GOT3 (cell line): Measurements from ENCODE around the gene CDC42EP4.
"Not testable (repeated sequence)": the region's sequence is repeated elsewhere in the genome, so short reads cannot be mapped to it uniquely, and the experiment has no call there.

Source experiments
- DNase-seq: peaks from one replicate; lab custom pipeline; 2025; ENCODE audit warnings: mixed read lengths; lab: John Stamatoyannopoulos, UW

CDC42EP4 gene

DNA sequence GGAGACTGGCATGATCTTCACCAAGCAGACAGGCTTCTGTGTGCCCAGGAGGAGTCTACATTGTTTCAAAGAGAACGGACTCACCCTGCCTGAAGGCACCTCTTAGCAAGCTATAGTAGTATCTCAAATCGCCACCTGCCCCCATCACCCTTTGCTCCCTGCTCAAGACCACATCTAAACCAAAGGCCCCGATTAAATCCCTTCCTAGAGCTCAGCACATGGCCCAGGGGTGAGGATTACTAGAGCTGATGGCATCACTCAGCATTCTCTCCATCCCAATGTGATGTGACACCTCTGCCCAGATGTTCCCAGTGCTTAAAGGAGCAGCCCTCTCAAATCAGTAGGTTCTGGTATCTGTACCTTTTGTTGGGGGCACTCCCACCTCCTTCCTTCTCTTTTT is 8.0 kb upstream of the CDC42EP4 start:
- no peak for DNase-seq

DNA sequence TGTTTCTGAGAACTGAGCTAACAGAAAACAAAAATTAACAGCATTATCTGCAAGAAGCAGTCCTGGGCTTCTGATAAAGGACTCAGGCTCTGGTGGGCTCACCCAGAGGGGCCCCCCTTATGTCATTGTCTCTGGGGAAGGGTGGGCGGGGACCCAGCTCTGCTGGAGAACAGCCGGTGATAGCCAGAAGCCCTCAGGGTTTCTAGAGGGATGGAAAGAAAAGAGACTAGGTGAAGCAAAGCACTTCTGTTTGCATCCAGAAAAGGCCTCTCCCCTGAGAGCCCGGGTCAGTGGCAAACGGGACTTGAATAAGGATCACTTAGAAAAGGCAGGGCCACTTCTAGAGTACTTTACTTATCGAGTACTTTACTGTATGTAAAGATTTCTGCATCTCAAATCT is 7.0 kb upstream of the CDC42EP4 start:
- no peak for DNase-seq

DNA sequence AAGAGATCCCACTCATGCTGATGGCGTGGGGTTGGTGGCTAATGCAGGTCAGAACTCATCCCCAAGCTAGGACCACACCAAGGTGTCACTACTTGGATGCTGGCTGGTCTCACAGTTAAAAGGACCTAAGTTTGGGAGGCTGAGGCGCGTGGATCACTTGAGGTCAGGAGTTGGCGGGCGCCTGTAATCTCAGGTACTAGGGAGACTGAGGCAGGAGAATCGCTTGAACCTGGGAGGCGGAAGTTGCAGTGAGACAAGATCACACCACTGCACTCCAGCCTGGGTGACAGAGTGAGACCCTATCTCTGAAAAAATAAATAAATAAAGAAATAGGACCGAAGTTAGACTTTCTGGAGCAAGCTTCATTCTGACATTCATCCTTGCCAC is 6.6 kb upstream of the CDC42EP4 start:
- DNase-seq = no peak

DNA sequence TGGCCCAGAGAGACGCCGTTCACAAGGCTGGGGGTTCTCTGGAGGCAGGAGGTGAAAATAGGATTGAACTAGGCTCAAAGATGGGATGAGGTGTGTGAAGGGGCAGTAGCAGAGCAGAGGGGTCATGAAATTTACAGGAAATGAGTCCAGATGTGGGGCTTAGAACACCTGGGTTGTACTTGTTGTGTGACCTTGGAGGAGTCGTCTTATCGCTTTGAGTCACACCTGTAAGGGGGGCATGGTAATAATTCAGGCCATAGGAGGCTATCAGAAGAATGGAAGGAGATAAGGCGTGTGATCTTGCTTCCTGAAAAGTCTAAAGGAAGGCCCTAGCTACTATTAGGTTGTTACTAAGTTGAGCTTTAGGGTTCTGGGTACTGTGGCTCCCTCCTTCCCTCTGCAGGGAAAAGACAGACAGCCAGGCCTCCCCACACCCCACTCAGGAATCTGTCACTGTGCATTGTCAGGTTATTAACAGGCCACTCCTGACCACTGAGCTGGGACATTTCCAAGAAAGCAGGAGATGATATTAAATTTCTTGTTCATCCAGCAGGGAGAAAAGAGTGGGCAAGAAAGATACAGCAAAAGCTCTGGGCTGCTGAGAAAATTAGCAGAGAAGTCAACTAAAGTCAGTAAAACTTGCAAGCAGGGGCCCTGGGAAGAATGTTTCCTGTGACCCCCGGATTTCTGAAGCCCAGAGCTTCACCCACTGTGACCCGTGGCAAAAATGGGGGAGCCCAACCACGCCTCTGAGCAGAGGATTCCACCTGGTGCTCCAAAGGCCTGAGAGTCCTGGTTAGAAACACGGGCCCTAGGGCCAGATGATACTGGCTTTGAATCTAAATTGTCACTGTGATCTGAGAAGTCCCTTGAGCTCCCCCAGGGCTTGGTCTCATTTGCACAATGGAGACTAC is 6.0 kb upstream of the CDC42EP4 start:
- no peak for DNase-seq

DNA sequence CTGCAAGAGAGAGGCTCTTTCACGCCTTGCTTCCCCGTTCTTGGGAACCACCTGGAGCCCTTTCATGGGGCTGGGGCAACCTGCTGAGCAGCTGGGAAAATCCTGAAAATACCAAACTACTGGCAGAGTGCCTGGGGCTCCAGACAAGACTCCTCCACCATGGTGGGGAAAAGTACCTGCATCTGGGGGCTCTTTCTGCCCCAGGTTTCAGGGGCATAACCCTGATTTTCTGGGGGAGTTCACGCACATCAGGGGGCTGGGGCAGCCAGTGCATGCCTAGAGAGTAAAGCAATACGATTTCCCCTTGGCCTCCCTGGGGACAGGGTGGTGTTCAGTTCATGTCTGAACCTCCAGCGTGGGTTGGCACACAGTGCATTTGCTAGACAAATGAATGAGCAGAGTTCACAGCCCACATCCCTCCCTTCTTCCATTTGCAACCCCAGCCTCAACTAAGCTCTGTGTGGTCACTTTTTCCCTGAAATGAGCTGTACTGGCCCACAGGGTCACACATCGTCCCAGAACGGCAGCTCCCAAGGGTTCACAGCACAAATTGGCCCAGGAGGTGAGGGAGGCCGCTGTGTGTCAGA is 5.2 kb upstream of the CDC42EP4 start:
- DNase-seq = no peak

DNA sequence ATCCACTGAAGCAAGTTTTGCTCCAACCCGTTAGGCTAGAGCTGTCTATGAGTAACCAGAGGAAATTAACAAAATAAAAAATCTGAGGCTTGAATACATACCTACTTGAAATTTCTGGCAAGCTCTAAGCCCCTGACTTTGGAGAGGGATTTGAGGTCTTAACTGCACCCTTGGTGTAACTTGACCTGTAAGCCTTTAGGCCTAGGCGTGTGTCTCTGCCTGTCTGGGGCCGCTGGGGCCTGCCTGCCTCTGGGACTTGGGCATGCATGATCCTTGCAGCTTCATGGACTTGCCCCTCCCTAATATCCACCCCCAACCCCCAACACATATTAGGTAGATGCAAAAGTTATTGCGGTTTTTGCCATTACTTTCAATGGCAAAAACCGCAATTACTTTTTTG is 3.7 kb upstream of the CDC42EP4 start:
- DNase-seq = no peak

DNA sequence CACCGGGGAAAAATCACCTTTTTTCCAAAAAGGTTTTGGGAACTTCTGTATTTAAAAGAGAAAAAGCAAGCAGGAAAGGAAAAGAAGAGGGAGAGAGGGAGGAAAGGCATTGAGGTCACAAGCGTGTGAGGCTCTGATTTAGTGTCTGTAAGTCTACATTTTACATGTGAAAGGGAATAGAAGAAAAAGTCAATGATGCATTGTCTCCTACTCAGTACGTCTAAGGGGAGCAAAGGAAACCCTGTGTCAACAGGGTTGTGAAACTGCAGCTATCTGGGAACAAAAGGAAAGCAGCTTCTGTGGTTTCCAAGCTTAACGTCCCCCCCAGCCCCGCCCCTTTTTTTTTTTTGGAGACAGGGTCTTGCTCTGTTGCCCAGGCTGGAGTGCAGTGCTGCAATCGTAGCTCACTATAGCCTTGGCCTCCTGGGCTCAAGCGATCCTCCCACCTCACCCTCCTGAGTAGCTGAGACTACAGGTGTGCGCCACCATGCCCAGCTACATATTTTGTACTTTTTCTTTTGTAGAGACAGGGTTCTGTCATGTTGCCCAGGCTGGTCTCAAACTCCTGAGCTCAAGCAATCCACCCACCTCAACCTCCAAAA is 1.8 kb upstream of the CDC42EP4 start:
- no peak for DNase-seq

DNA sequence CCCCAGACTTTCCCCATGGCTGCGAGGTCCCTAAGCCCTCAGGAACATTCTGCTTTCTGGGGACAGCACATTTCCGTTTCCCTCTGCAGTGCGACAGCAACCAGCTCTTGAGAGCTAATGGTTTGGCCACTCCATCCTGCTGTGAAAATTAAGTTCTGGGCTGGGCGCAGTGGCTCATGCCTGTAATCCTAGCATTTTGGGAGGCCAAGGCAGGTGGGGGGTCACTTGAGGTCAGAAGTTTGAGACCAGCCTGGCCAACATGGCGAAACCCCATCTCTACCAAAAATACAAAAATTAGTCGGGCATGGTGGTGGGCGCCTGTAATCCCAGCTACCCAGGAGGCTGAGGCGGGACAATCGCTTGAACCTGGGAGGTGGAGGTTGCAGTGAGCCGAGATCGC is 1.1 kb upstream of the CDC42EP4 start:
- not testable (repeated sequence) for DNase-seq

DNA sequence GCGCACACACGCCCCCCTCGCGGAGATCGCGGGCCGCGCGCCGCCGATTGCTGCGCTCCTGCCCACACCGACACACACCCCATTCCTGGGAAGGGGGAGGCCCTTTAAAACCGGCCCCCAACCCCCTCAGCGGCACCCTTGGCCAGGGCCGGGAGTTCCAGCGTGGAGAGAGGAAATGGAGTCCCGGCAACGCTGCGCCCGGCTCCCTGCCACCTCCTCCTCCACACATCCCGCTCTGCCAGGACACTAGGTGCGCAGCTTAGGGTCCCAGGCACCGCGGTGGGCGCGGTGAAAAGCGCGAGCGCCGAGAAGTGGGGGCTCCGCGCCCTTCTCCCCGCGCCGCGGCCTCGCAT is 397 bp downstream of the CDC42EP4 start:
- DNase-seq = no peak

DNA sequence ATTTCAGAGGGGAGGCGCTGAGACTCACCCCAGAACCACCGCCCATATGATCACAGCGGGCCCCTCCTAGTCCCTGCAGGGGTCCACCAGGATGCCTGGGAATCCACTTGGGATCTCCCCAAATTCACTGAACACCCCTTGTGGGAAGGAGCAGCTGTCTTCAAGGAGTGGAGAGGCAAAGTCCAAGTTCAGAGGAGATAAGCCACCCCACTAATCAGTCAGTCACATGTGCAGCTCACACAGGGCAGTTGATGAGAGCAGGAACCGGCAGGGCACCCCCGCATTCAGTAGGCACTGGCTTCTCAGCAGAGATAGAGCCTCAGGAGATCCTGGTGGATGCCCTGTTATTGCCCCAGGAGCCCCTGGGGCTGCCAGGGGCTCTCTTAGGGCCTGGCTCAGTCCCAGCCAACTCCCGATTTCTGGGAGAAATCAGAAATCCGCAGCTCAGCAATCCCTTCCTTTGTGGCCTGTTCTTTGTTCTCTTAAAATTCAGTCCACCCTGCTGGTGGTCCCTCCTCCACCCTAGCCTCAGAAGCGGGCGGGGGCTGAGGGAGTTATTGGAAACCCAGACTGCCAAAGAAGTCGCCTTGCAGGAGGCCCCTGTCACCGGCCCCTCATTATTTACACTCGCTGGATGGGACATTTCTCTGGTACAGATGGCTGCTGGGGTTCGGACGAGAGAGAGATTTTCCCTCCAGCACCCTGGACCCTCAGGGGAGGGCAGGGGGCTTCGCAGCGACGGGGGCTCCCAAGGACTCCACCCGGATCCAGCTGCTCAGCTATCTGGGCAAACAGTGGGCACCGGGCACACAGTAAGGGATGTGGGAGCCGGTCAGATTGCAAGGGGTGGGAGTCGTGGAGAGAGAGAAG is 1.8 kb downstream of the CDC42EP4 start:
- DNase-seq = no peak

DNA sequence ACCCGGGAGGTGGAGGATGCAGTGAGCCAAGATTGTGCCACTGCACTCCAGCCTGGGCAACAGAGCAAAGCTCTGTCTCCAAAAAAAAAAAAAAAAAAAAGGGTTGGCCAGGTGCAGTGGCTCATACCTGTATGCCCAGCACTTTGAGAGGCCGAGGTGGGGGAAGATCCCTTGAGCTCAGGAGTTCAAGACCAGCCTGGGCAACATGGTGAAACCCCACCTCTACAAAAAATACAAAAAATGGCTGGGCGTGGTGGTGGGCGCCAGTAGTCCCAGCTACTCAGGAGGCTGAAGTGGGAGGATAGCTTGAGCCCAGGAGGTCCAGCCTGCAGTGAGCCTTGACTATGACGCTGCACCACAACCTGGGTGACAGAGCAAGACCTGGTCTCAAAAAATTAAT is 2.8 kb downstream of the CDC42EP4 start:
- not testable (repeated sequence) for DNase-seq

DNA sequence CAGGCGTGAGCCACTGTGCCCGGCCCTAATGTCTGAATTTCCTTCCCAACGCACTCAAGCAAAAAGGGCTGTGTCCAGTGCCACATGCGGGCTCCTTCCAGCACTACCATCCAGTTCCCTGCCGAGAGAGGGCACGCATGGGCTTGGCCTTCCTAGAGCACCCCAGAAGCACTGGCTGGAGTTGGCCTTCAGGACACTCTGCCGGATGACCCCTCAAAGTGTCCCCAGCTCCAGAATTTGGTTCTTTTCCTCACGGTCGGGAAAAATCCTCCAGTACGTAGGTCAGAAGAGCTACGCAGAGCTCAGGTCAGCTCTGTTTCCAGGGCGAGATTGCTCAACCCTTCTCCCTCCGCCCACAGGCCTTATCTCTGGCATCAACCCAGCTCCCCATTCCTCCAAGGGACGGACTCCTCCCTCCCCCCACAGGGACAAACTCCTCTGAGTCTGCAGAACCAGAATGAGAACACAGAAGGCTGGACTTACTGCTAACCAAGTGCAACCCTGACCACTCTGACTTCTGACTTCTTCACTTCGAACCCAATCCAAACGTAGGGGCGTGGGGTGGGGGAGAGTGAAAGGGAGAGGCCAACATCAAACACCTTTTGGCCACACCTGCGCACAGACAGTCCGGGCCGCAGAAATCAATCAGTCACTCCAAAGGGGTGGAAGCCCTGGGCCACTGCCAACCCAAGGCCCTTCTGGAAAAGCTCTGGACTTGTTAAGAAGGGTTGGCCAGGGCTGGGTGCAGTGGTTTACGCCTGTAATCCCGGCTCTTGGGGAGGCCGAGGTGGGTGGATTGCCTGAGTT is 3.6 kb downstream of the CDC42EP4 start:
- no peak for DNase-seq

DNA sequence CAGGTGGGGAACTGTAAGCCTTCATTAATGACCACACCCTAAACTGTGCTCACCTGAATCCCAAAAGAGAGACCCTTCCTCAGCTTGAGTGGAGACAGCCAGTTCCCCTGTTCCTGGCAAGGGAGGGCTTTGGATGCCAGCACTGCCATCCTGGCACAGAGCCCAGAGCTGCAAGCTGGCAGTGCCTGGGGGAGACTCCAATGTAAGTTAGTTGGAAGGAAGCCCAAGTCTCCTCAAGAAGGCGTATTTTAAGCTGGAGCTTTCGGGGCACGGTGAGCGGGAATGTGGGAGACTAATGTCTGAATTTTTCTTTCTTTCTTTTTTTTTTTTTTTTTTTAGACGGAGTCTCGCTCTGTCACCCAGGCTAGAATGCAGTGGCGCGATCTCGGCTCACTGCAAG is 4.7 kb downstream of the CDC42EP4 start:
- DNase-seq = no peak

DNA sequence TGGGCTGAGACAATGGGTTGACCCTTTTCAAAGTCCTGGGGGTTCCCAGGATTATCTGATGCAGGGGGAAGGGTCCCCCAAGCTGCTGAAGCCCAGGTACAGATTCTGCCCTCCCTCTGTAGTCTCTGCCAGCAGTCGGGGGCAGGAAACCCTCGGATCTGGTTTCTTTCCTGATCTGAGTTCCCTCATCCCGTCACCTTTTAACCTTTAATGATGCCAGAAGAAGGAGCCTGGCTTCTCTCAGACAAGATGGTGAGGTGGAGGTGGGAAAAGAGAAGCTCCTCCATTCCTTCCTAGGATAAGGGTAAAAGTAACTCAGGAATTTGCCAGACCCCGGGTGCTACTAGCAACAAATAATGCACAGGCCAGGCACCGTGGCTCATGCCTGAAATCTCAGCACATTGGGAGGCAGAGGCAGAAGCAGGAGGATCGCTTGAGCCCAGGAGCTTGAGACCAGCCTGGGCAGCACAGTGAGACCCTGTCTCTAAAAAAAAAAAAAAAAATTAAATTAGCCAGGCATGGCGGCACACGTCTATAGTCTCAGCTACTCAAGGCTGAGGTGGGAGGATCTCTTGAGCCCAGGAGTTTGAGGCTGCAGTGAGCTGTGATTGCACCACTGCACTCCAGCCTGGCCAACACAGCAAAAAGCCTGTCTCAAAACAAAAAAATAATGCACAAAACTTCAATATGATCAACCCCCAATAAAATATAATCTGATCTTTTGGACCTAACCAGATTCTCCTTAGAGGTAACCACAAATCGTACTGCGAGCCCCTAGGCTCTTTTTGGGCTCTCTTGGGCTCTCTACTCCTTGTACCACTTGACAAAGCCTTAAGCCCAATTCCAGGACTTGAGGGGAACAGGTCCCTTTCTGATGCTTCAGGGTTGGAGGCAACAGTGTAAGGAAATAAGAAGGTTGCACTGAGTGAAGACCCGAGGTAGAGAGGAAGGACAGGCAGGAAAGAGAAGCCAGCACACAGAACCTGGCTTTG is 5.7 kb downstream of the CDC42EP4 start:
- DNase-seq = no peak

DNA sequence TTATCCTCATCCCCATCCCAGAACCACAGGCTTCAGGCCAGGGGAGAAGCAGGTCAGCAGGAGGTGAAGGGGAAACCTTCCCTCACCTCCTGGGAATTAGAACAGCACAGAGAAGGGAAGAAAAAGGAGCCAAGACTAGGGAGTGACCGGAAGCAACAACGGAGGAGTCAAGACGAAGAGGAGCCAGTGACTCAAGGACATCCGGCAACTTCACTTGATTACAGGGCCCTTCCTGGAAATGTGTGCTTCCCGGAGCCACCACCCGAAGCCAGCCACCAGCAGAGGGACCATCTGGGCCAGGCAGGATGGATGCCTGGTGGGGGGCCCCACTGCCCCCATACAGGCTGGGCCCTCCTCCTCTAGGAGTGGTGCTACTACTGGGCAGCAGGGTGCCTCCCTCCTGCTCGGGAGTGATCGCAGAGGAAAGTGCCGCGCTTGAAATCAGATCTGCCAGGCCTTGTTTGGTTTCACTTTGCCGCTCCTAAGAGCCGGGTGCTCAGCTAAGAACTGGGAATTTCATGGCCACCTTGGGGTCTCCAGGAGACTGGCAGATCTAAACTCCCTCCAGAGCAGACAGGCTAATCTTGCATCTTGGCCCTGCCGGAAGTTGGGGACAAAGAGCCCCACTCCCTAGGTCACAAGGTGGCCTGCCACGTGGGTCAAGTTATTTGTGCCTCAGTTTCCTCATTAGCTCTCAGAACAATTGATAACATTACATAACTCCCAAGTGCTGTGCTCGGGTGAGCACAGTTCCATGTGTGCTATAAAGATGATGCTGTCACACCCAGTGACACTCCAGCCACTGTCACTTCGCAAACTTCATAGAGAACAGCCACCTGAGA is 6.6 kb downstream of the CDC42EP4 start:
- DNase-seq = no peak

DNA sequence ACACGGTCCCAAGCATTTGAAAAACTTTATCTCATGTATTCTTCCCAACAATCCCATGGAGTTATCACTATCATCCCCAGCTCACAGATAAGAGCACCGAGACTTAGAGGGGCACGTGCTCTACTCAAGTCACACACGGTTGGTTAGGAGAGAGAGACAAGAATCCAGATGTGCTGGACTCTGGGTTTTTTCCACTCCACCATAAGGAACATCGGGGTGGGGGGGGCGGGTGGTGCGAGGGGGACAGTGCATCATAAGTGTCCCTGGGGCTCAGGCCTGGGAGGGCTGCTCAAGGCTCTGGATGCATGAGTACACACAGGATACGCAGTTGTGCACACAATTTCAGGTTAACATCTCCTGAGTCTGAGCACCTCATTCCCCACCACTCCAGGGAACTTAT is 7.4 kb downstream of the CDC42EP4 start:
- no peak for DNase-seq

DNA sequence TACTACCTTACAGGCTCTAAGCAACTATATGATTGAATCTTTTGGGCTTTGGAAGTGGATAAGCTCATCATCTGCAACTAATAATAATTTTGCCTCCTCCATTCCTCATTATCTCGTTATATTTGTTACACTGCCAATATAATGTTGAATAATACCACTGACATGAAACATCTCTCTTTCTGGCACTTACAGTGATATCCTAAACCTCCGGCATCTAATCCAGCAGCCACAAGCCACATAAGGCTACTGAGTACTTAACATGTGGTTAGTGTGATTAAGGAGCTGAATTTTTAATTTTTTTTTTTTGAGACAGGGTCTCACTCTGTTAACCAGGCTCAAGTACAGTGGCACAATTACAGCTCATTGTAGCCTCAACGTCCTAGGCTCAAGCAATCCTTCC is 9.6 kb downstream of the CDC42EP4 start:
- no peak for DNase-seq

DNA sequence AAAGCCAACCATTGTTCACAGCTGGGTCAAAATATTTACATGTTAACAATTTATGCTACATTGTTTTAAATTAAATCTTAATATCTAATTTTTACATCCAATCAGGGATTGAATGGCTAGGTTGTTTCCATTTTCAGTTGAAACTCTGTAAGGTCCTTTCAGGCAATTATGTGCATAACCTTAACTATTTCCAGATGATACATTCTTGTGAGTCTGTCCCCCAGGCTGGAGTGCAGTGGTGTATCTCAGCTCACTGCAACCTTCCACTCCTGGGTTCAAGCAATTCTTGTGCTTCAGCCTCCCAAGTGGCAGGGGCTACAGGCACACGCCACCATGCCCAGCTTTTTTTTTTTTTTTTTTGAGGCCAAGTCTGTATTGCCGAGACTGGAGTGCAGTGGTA is 10.4 kb downstream of the CDC42EP4 start:
- no peak for DNase-seq

DNA sequence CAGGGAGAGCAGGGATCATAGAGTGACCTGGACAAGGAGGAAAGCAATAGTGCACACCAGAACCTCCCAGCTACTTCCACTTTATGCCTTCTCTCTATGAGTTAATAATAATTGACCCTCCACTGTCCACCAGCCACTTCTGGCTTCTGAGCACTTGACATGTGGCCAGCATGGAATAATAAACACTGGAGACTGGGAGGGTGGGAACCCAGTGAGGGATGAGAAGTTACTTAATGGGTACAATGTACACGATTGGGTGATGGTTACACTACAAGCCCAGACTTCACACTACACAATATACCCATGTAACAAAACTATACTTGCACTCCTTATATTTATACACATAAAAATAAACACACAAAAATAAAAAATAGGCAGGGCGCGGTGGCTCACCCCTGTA is 11.4 kb downstream of the CDC42EP4 start:
- no peak for DNase-seq
